Left colon (tissue), 2 donors: ENCODE data around the gene RAB25. TPM values are rescaled to one million over a fixed set of nuclear protein-coding genes. Genes with fewer than 3 reads are reported as not detected.
"Not testable (repeated sequence)": the region's sequence is repeated elsewhere in the genome, so short reads cannot be mapped to it uniquely, and the experiment has no call there.

Source experiments
- ATAC-seq: fragments of 200-7000 bp; cut with Tn5 transposase; one replicate; pipeline ENCODE4 v1.9.1; 2020; ENCODE audit warnings: mild to moderate bottlenecking, moderate library complexity
- DNase-seq, 2 donors: peaks; one replicate each; pipeline ENCODE4 v3.0.0-alpha.2; 2020
- intact Hi-C, 2 donors: fragments of 100-400 bp; cut with DNase I in 1 of 2; cut with micrococcal nuclease in 1 of 2; formaldehyde crosslinking; loops; one replicate each; pipeline versions ENCODE4 v1.11.2 to v1.14.0; 2022; cut with DNase I, micrococcal nuclease
- total RNA-seq, 2 donors: library from RNA; stranded (reverse); fragmentation: NEBNext Ultra II Directional; extraction: Animal tissue kit (Norgen Biotek cat#: 25700); gene quantifications; one replicate each; pipeline ENCODE4 v1.2.1, GENCODE V29; 2021
- donor health status: DM: no; HTN: no; CAD: no.
- donor health status: DM: yes; HTN: yes; CAD: no.

Gene RAB25
- total RNA-seq, 2 donors from 2014 or later: 203 to 231 TPM

DNA sequence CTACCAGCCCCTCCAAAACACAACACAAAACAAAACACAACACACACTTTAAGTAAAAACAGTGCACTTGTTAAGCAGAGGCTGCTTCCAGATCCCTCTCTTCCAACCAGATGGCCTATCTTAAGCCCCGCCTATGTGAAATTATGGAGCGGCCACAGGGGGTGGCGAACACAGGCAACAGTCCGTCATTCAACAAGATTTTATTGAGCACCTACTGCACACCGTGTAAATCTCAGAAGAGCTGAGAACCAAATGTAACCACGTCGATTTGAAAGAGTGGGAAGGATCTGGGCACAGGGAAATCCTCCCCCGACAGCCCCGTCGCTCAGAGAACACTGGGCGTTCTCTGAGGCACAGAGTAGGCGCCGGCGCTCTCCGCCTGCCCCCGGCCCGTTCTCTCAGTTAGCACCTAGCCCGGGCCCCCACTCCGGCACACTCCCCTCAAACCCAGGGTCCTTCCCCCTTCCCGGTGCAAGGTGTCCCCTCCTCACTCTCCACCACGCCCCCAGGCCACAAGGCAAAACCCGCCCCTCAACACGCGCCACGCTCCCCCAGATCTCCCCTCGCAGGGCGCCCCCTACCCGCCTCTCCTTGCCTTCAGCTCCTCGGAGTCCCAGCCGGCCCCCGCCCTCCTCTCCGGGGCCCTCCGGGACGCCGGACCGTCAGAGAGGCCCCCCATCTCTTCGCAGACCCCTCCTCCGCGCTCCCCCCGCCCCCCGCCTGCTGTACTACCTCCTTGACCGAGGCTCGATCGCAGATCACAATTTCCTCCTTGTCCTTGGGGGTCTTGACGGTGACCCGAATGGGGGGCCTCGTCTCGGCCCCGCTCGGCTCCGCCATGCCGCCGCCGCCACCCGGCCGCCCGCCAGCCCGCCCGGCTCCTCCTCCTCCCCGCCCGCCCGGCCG, 7.8 kb upstream of the RAB25 start:
- intact Hi-C loops: no loop called here
- ATAC-seq: peak; percentile 25
- peak; percentile 62 to 79 for DNase-seq

DNA sequence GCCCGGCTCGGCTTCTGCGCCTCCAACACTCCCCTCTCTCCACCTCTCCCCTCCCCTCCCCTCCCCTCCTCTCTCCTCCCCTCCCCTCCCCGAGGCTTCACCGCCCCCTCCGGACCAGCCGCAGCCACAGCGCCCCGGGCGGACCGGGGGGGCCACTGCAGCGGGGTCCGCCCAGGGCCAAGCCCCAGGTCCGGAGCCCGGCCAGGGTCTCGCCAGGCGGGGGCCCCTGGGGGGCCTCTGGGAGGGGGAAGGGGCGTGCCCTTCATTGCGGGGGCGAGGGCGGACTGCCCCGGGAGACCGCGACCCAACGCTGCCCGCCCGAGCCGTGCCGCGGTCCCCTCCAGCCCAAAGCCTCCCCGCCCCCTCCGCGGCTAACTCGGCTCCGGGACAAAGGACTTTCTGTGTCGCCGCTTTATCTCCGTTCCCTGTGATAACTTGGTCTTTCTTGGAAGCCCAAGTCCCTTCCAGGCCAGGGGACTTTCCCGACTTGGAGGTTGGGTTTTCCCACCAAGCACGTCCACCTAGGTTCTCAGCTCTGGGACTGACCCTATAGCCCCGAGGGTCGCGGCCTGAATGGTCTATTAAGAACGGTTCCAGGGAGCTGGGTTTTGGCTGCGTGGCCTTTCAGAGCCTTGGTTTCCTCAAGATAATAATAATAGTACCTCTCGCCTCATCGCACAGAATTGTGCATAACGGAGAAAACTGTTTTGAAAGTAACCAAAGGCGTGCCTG, 7.0 kb upstream of the RAB25 start, which contains the start of gene UBQLN4:
TSS of gene UBQLN4 (minus strand) at position 31 of the 732 bp plus-strand sequence. CDS start 97 bp downstream, outside the sequence.
- intact Hi-C loops: no loop called here
- peak; percentile 86 to 92 for DNase-seq
- ATAC-seq: peak; percentile 78

DNA sequence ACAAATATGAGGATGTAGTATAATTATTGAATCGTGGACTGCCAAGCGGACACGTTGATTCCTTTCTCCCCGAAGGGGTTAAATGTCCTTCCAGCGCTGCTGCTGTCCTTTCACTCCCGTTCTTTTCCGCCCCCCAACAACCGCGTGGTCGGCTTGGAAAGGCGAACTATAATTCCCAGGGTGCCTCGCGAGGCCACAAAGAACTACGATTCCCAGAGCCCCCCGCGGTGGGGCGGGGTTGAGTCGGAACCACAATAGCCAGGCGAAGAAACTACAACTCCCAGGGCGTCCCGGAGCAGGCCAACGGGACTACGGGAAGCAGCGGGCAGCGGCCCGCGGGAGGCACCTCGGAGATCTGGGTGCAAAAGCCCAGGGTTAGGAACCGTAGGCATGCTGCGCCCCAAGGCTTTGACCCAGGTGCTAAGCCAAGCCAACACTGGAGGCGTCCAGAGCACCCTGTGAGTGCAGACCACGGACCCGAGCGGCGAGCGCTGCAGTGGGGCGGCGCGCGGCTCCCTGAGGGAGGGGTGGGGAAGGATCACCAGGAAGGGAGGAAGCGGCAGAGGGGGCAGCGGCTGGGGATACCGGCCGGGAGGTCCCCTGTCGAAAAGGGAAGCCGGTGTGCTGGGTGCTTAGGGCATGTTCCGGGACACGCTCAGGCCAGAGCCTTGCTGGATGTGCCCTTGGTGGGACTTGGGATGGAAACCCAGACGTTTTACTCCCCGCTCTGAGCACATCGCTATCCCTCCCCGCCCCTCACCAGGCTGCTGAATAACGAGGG, 6.3 kb upstream of the RAB25 start, which contains the start of gene LAMTOR2:
TSS of gene LAMTOR2 (plus strand) at position 283 of the 781 bp plus-strand sequence. CDS start at position 391, 108 bp downstream.
- peak; percentile 87 for ATAC-seq
- intact Hi-C loops: no loop called here
- peak; percentile 98 to 99 for DNase-seq

DNA sequence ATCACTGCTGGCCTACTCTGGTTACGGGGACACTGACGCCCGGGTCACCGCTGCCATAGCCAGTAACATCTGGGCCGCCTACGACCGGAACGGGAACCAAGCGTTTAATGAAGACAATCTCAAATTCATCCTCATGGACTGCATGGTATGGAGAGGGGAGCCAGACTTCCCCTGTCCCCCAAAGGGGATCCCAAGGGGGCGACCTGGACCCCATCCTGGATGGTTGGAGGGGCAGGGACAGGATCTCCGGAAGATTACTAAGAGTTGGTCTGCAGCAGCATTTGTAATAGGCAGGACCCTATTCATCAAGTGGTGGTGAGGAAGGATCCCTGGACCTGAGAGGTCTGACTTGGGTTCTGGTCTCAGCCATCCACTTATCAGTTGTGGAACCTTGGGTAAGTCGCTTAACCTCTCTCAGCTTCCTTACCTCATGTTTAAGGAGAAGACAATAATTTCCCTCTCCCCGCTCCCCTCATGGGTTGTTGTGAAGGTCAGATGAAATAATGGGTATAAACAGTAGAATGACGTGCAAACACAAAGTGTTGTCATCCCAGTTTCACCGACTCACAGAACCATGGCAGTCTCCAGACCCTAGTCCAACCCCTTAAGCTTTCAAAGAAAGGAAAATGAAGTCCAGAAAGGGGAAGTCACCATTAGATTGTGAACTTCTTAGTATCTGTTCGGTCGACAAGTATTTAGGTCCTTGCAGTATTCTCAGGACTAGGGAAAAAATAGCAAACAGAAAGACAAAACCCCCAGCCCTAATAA, 5.5 kb upstream of the RAB25 start:
- ATAC-seq (no peak), DNase-seq (no peak)
- intact Hi-C loops: no loop called here

DNA sequence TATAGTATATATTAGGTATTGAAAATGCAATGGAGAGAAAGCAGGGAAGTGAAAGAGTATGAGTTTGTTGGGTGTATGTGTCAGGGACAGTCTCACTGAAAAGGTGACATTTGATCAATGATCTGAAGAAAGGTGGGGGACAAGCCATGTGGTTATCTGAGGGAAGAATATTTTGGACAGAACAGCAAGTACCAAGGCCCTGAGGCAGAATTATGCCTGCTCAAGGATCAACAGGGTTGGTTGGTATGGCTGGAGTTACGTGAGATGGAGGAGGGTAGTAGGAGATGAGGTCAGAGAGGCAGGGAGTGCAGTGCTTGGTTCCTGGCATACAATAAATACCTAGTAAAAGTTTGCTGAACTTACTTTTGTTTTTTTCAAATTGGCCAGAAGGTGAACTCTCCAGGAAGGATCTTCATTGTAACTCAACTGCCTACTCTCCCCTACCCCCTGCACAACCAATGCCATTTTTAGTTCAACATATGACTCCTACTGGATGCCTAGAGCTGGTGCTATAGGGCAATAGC, 4.6 kb upstream of the RAB25 start:
- intact Hi-C loops: no loop called here
- no peak for ATAC-seq
- DNase-seq: no peak

DNA sequence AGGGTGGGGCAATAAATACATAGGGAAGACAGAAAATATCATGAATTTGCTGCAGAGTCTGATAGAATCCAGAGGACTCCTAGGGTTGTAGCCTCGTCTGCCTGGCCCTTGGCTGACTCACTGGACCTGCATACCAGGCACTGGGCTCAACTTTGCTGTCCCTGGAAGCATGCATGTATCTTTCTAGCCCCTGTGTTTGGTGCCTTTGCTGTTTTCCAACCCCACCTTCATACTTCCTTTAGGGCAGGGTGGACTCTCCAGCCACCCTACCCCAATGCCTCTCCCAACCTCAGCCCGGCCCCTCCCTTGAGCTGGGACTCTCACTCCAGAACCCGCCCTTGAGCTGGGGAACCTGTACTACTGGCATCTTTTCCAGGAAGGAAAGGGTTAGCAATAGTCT, 1.2 kb downstream of the RAB25 start:
- intact Hi-C loops: no loop called here
- peak; percentile 60 to 76 for DNase-seq
- peak; percentile 63 for ATAC-seq

DNA sequence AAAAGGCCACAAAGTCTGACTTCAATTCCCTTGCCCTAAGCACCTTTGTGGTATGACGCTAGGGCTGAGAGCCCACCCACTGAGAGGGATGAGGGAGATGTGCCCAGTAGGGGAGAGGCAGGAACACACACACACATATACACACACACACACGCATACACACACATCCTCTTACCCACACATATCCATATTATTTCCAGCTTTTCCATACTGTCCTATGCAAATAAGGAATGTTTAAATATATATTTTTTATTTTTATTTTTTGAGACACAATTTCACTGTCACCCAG, 3.0 kb downstream of the RAB25 start:
- ATAC-seq (no peak), DNase-seq (no peak)
- intact Hi-C loops: no loop called here

DNA sequence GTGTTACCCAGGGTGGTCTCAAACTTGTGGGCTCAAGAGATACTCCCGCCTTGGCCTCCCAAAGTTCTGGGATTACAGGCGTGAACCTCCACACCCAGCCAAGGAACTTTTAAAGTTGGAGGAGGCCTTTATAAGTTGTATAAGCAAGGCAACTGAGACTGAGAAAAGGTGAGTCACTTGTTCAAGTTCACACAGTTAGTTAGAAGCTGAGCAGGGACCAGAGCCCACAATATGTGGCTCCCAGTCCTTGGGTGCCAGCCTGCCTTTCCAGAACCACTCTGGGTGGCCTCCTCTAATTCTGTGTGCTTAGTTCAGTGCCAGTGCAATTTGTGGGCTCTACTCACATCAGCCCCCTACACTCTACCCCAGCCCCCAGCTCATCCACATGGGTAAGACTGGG, 3.7 kb downstream of the RAB25 start:
- intact Hi-C loops: no loop called here
- ATAC-seq: no peak

DNA sequence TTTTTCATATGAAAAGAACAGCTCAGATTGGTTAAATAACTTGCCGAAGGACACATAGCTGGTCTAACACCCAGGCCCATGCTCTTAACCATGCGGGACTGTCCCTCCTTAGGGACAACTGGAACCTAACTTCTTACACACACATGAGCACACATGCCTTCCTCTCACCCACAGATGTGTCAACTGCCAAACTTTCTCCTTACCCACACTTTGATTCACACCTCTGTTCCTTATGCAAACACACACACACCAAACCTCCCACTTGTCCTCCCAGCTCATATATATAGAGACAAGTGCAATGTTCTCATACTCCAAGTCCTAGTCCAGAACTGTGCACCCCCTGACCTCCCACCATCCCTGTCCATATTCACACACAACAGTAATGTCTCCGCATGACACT, 4.3 kb downstream of the RAB25 start:
- DNase-seq (no peak), ATAC-seq (no peak)
- intact Hi-C loops: no loop called here

More for the DNA sequence above, 3.7 kb downstream of the RAB25 start:
- no peak for DNase-seq

DNA sequence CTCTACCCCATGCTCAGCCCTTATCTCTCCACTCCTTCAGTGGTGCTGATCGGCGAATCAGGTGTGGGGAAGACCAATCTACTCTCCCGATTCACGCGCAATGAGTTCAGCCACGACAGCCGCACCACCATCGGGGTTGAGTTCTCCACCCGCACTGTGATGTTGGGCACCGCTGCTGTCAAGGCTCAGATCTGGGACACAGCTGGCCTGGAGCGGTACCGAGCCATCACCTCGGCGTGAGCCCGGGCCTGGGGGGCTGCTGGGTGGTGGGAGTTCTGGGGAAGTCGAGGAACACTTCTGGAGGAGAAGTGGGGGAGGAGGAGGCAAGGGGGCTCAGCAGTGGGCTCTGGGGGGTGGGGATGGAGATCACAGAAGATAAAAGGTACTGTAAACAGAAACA, 4.9 kb downstream of the RAB25 start:
- ATAC-seq (no peak), DNase-seq (no peak)
- intact Hi-C loops: no loop called here

DNA sequence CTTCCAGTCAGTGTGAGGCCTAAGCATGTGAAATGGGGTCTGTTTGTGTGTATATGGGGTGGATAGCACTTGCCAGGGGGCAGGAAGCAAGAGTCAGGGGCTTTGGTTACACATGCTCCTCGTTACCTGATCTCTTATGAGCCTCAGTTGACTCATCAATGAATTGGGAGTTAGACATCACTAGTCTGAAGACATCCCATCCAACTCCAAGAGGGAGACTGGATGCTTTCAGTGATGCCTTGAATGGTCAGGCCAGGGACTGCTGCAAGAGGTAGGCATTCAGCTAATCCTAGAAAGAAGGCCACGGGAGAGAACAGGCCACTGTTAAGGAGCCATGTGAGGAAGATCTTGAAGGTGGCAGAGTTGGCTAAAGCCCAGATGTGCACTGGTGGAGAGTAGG, 6.3 kb downstream of the RAB25 start:
- no peak for DNase-seq
- intact Hi-C loops: no loop called here
- no peak for ATAC-seq

DNA sequence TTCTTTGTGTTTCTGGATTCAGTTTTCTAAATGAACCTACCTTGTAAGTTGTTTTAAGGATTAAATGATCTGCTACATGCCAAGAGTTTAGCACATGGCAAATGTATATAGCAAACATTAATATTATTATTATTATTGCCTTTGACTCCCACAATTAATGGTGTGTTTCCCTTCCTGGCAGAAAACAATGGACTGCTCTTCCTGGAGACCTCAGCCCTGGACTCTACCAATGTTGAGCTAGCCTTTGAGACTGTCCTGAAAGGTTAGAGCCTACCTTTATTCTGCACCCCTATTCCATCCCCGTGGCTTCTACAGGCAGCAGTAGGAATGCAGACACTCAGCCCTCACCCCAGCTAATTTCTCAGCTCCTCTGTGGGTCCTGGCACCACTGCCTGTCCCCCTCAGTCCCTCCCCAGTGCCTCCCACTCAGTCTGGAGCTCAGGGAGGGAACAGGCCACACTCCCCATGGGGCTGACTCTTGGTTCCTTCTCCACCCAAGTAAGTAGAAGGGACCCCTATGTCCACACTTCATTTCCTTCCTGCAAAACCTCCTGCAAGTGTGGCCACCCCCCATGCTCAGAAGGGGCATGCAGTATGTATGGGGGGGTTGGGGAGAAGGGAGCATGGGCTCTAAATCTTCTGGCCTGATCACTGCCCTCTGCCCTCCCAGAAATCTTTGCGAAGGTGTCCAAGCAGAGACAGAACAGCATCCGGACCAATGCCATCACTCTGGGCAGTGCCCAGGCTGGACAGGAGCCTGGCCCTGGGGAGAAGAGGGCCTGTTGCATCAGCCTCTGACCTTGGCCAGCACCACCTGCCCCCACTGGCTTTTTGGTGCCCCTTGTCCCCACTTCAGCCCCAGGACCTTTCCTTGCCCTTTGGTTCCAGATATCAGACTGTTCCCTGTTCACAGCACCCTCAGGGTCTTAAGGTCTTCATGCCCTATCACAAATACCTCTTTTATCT, 8.8 kb downstream of the RAB25 start:
- DNase-seq (no peak), ATAC-seq (no peak)
- intact Hi-C loops: no loop called here

DNA sequence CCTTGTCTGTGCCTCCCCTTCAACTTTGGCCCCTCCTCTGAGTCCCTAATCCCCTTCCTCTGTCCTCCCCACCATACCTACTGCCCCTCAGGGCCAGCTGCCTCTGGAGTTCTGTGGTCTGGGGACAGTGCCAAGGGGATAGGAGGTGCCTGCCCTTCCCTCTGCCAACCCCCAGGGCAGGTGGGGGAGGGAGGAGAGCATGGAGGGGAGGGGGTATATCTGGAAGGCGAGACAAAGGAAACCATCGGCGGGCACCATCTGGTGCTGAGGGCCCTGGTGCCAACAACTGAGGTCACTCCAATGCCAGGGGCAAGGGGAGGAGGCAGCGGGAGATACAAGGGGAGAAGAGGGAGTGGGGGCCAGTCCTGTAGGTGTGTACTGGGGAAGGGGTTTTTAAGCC, 9.6 kb downstream of the RAB25 start:
- intact Hi-C loops: no loop called here
- no peak for ATAC-seq

DNA sequence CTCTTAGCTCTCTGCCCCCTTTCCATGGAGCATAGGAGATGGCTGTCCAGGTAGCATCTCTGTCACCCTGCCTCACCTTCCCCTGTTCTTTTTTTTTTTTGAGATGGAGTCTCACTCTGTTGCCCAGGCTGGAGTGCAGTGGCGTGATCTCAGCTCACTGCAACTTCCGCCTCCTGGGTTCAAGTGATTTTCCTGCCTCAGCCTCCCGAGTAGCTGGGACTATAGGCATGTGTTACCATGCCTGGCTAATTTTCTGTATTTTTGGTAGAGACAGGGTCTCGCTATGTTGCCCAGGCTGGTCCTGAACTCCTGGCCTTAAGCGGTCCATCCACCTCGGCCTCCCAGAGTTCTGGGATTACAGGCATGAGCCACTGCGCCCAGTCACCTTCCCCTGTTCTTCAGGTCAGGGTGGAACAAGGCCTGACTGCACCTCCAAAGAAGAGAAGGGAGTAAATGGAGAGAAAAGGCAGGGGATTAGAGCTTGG, 10.4 kb downstream of the RAB25 start:
- intact Hi-C loops: not testable (repeated sequence)

More for the DNA sequence above, 9.6 kb downstream of the RAB25 start:
- DNase-seq: no peak

DNA sequence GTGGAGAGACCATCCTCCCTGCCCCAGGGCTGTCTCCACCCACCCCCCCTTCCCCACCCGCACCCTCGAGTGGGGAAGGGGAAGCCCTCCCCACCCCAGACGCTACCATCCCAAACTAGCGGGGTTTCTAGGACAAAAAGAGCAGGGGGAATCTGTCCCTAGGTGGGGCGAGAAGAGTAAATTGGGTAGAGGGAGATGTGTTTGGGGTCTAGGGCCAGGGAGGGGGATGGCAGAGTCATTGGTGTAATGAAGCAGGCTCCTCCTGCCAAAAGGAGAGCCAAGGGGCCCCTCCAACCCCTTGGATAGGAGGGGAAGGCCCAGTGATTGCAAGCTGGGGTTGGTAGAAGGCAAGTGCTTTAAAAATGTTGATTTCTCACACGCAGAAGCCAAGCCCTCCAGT, 11.3 kb downstream of the RAB25 start:
- ATAC-seq (no peak), DNase-seq (no peak)
- intact Hi-C loops: no loop called here

More for the DNA sequence above, 10.4 kb downstream of the RAB25 start:
- DNase-seq, ATAC-seq: not testable (repeated sequence)

DNA sequence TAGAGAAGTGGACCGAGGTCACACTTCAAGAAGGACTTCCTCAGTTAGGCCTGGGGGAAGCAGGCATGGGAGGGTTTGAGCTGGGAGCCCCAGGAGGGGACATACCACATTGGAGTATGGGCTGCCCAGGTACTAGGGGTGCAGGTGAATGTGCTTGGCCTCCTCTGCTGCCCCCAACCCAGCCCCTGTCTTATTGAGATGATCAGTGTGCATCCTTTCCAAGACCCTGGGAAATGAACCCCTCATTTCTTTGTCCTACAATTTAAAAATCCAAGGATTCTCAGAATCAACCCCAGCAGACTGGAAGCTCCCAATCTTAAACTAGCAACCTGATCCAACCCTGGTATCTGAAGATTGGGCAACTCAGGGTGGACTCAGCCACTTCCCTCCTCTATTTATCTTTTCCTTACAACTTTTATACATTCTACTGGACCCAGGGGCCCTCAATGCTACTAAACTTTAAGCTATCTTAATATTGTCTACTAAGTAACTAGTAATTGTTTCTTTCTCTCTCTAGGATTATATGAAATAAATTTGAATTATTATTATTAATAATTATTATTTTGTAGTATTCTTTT, 12.2 kb downstream of the RAB25 start:
- DNase-seq: no peak
- intact Hi-C loops: no loop called here
- ATAC-seq: no peak

DNA sequence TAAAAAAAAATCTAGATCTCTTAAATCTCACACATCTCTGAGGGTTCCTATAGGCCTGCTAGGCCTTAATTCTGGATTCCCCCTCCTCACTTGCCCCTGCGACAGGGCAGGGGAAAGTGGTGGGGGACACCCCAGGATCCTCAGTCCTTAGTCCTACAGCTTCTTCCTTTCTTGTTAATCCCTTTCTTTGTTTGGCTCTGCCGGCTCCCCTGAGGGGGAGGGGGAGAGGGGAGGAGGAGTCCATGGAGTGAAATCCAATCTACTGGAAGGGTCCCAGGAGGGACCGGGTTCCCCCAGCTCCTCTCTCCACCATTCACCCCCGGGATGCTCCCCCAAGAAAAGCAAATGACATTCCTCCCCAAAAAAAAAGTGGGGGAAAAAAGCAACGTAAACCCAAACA, 12.8 kb downstream of the RAB25 start:
- ATAC-seq (no peak), DNase-seq (no peak)
- intact Hi-C loops: no loop called here
